DND-41 (cell line): Measurements from ENCODE around the gene NKAIN4.

Source experiments
- ATAC-seq: fragments of 200-7000 bp; cut with Tn5 transposase; 3 replicates; pipeline ENCODE4 v1.9.1; 2021; ENCODE audit warnings: low read depth; ENCODE audit not compliant: insufficient read depth
- DNase-seq: peaks from one replicate; pipeline ENCODE4 v3.0.0-alpha.2; 2020
- H2AFZ ChIP-seq: 2 replicates; pipeline ENCODE4 v1.6.0; 2012; ENCODE audit warnings: low read depth, low read length
- H3K27ac ChIP-seq: 2 replicates; pipeline ENCODE4 v1.5.1; 2012; ENCODE audit warnings: low read length, inconsistent platforms
- H3K27me3 ChIP-seq: fragments of 200-600 bp; sonication (generic); 2 replicates; pipeline ENCODE4 v1.6.0; 2012; ENCODE audit warnings: low read length, mild to moderate bottlenecking, inconsistent platforms; ENCODE audit not compliant: insufficient read depth, poor library complexity
- H3K36me3 ChIP-seq: 2 replicates; pipeline ENCODE4 v1.5.1; 2012; ENCODE audit warnings: low read length, inconsistent platforms; ENCODE audit not compliant: insufficient read depth
- H3K4me1 ChIP-seq: 2 replicates; pipeline ENCODE4 v1.5.1; 2012; ENCODE audit warnings: mild to moderate bottlenecking, low read length; ENCODE audit not compliant: insufficient read depth
- H3K4me2 ChIP-seq: 2 replicates; pipeline ENCODE4 v1.6.0; 2012; ENCODE audit warnings: mild to moderate bottlenecking, moderate library complexity, low read length, inconsistent platforms; ENCODE audit not compliant: insufficient read depth
- H3K4me3 ChIP-seq, 2 experiments: fragments of 200-600 bp in 1 of 2; shearing (Covaris generic) in 1 of 2; 2 replicates each; pipeline ENCODE4 v1.5.1; 2012 to 2016; ENCODE audit warnings: inconsistent platforms in 2 of 2, low read length in 2 of 2, mild to moderate bottlenecking in 2 of 2, low read depth in 1 of 2, moderate library complexity in 1 of 2
- H3K79me2 ChIP-seq: 2 replicates; pipeline ENCODE4 v1.6.0; 2012; ENCODE audit warnings: low read length, inconsistent platforms; ENCODE audit not compliant: insufficient read depth
- H3K9ac ChIP-seq: 2 replicates; pipeline ENCODE4 v1.6.0; 2012; ENCODE audit warnings: low read depth, mild to moderate bottlenecking, inconsistent platforms, low read length, moderate library complexity
- H3K9me3 ChIP-seq: 2 replicates; pipeline ENCODE4 v1.5.1; 2012; ENCODE audit warnings: low read length, moderate library complexity, mild to moderate bottlenecking, inconsistent platforms; ENCODE audit not compliant: insufficient read depth, severe bottlenecking
- H4K20me1 ChIP-seq: 2 replicates; pipeline ENCODE4 v1.6.0; 2012; ENCODE audit warnings: low read length; ENCODE audit not compliant: insufficient read depth
- CTCF ChIP-seq: IDR thresholded peaks from 2 replicates; pipeline ENCODE4 v1.5.1; 2012; ENCODE audit warnings: borderline replicate concordance, low read length, moderate library complexity, mild to moderate bottlenecking; ENCODE audit not compliant: poor library complexity, severe bottlenecking; ENCODE audit errors: extremely low read depth
- EZH2 ChIP-seq: IDR thresholded peaks from 3 replicates; pipeline ENCODE4 v1.6.1; 2012; ENCODE audit warnings: borderline replicate concordance, low read depth, mild to moderate bottlenecking, moderate library complexity, low read length, inconsistent platforms; ENCODE audit not compliant: severe bottlenecking

The NKAIN4 gene

GRCh38 chr20:63208346-63208909 is 45.8 kb downstream of the NKAIN4 start:
- H3K9me3 ChIP-seq, result no peaks in the 10 kb centered on the region
- peaks cover 99% of the 10 kb centered on the region for H3K79me2 ChIP-seq
- no peak overlapping the region for H3K27ac ChIP-seq
- H3K4me3 ChIP-seq, result no peak overlapping the region
- H2AFZ ChIP-seq, result no peak overlapping the region
- DNase-seq, result no peak
- H3K4me1 ChIP-seq, result peaks cover 29% of the 10 kb centered on the region
- H3K36me3 ChIP-seq, result peaks cover 96% of the 10 kb centered on the region
- no peak for ATAC-seq
- no peak overlapping the region for H3K9ac ChIP-seq
- TF ChIP-seq CTCF, result no peak
- no peak for TF ChIP-seq EZH2
- peaks cover 94% of the 10 kb centered on the region for H4K20me1 ChIP-seq
- no peaks in the 10 kb centered on the region for H3K27me3 ChIP-seq
- no peak overlapping the region for H3K4me2 ChIP-seq

- Histone ChIP-seq H2AFZ (no peak overlapping the region), H3K4me3 (no peak overlapping the region), H4K20me1 (peaks cover 94% of the 10 kb centered on the region), H3K36me3 (peaks cover 96% of the 10 kb centered on the region), H3K27me3 (no peaks in the 10 kb centered on the region), H3K27ac (no peak overlapping the region), H3K9ac (no peak overlapping the region), H3K4me1 (peaks cover 14% of the 10 kb centered on the region), H3K4me2 (no peak overlapping the region), H3K79me2 (peaks cover 99% of the 10 kb centered on the region), H3K9me3 (no peaks in the 10 kb centered on the region)
- TF ChIP-seq CTCF (no peak), EZH2 (no peak)
- ATAC-seq (no peak), DNase-seq (no peak)
Measured at GRCh38 chr20:63206878-63207277, 47.4 kb downstream of the NKAIN4 start.

- H2AFZ ChIP-seq, result no peak overlapping the region
- H3K27ac ChIP-seq, result no peak overlapping the region
- no peak overlapping the region for H3K4me3 ChIP-seq
- no peak overlapping the region for H3K4me2 ChIP-seq
- DNase-seq, result no peak
- no peaks in the 10 kb centered on the region for H3K9me3 ChIP-seq
- peaks cover 93% of the 10 kb centered on the region for H4K20me1 ChIP-seq
- H3K4me1 ChIP-seq, result peaks cover 7% of the 10 kb centered on the region
- peaks cover 99% of the 10 kb centered on the region for H3K79me2 ChIP-seq
- TF ChIP-seq CTCF (no peak), EZH2 (no peak)
- H3K36me3 ChIP-seq, result peaks cover 96% of the 10 kb centered on the region
- H3K27me3 ChIP-seq, result no peaks in the 10 kb centered on the region
- no peak overlapping the region for H3K9ac ChIP-seq
- ATAC-seq, result no peak
Measured at GRCh38 chr20:63205896-63206295, 48.4 kb downstream of the NKAIN4 start.
